ENCODE results near the gene PNPLA1.

- TF ChIP-seq POLR2A (IDR thresholded peaks at IDR 0.05) = no peak
- no peak for TF ChIP-seq CTCF (IDR thresholded peaks at IDR 0.05)
- TF ChIP-seq POLR2AphosphoS5 (IDR thresholded peaks at IDR 0.05) = no peak
These were observed 77.8 kb downstream of the PNPLA1 start for GRCh38 chr6:36347621-36348020.
